GM12878 (cell line): Measurements from ENCODE around the gene GBA3. TPM values are rescaled to one million over a fixed set of nuclear protein-coding genes. Genes with fewer than 3 reads are reported as not detected.

Experiments
- ATAC-seq: fragments of 200-7000 bp; cut with Tn5 transposase; 3 replicates; pipeline ENCODE4 v1.9.1; 2020; ENCODE audit warnings: mild to moderate bottlenecking, moderate library complexity
- BruUV-seq: library from RNA; stranded (reverse); fragments of 400-500 nt; replicated peaks from 2 replicates; lab custom pipeline; 2021; lab: Mats Ljungman, UMichigan
- CTCF ChIA-PET: fragments of 300-600 bp; sonication (Branson Sonifier 250); formaldehyde crosslinking; extraction: SDS; loops from one replicate; lab custom pipeline; 2021; ENCODE audit warnings: inconsistent platforms; lab: Yijun Ruan, JAX
- POLR2A ChIA-PET: fragments of 350-600 bp; formaldehyde crosslinking; extraction: SDS; loops from one replicate; lab custom pipeline; 2021; ENCODE audit warnings: inconsistent platforms; lab: Charles Lee
- RAD21 ChIA-PET: fragments of 300-600 bp; sonication (Branson Sonifier 250); formaldehyde crosslinking; loops from one replicate; lab custom pipeline; 2023; ENCODE audit warnings: antibody characterized with exemption; ENCODE audit not compliant: unreplicated experiment; lab: Charles Lee
- SMC1A ChIA-PET: fragments of 300-600 bp; sonication (Branson Sonifier 250); formaldehyde crosslinking; loops from one replicate; lab custom pipeline; 2023; ENCODE audit not compliant: unreplicated experiment, uncharacterized antibody; lab: Charles Lee
- DNase-seq: peaks from one replicate; pipeline ENCODE4 v3.0.0-alpha.2; 2011; ENCODE audit warnings: low read depth, low spot score
- FAIRE-seq: peaks from 3 replicates; lab custom pipeline; 2011; peaks lifted over from hg19 to GRCh38; lab: Jason Lieb, UNC
- H2AFZ ChIP-seq: 2 replicates; pipeline ENCODE4 v1.6.0; 2011; ENCODE audit warnings: low read depth, low read length, control low read depth; ENCODE audit not compliant: control insufficient read depth
- H3K27ac ChIP-seq: 2 replicates; pipeline ENCODE4 v1.5.1; 2011; ENCODE audit warnings: control low read depth; ENCODE audit not compliant: control insufficient read depth, insufficient read depth
- H3K27me3 ChIP-seq, 2 experiments: replicated peaks in 1 of 2; 2 replicates each; pipeline versions ENCODE4 v1.6.0 to v1.6.1; 2011; ENCODE audit warnings: low read length in 1 of 2; ENCODE audit not compliant: control insufficient read depth in 2 of 2, insufficient read depth in 2 of 2
- H3K36me3 ChIP-seq, 2 experiments: 2 replicates each; pipeline ENCODE4 v1.5.1; 2011; ENCODE audit warnings: low read length in 1 of 2; ENCODE audit not compliant: control insufficient read depth in 2 of 2, insufficient read depth in 2 of 2
- H3K4me1 ChIP-seq: 2 replicates; pipeline ENCODE4 v1.6.1; 2011; ENCODE audit warnings: mild to moderate bottlenecking, low read length, moderate library complexity, mixed read lengths; ENCODE audit not compliant: control insufficient read depth, insufficient read depth
- H3K4me2 ChIP-seq: 2 replicates; pipeline ENCODE4 v1.6.0; 2011; ENCODE audit warnings: control low read depth; ENCODE audit not compliant: control insufficient read depth, insufficient read depth
- H3K4me3 ChIP-seq: fragments of 200-600 bp; sonication (generic); 2 replicates; pipeline ENCODE4 v1.5.1; 2016
- H3K79me2 ChIP-seq: 2 replicates; pipeline ENCODE4 v1.6.0; 2011; ENCODE audit warnings: low read length; ENCODE audit not compliant: control insufficient read depth, insufficient read depth
- H3K9ac ChIP-seq: 2 replicates; pipeline ENCODE4 v1.8.0; 2011; ENCODE audit warnings: low read length, control low read depth, mixed read lengths; ENCODE audit not compliant: control insufficient read depth, insufficient read depth
- H3K9me3 ChIP-seq: replicated peaks from 3 replicates; pipeline ENCODE4 v1.5.1; 2011; ENCODE audit warnings: mild to moderate bottlenecking, low read length; ENCODE audit not compliant: control insufficient read depth, insufficient read depth
- H4K20me1 ChIP-seq: 2 replicates; pipeline ENCODE4 v1.6.0; 2011; ENCODE audit not compliant: control insufficient read depth, insufficient read depth
- BACH1 ChIP-seq: fragments of 450-650 bp; IDR thresholded peaks from 2 replicates; pipeline ENCODE4 v1.6.1; 2017; ENCODE audit warnings: mild to moderate bottlenecking, borderline replicate concordance
- CHD4 ChIP-seq: fragments of 200-600 bp; sonication (generic); IDR thresholded peaks from 2 replicates; pipeline ENCODE4 v1.6.1; 2016; ENCODE audit warnings: mild to moderate bottlenecking
- GATAD2B ChIP-seq: fragments of 450-650 bp; conservative IDR thresholded peaks from 2 replicates; pipeline ENCODE4 v1.6.1; 2017; ENCODE audit warnings: low read depth, mild to moderate bottlenecking, moderate library complexity
- HCFC1 ChIP-seq: fragments of 150-350 bp; IDR thresholded peaks from 2 replicates; pipeline ENCODE4 v1.6.1; 2014; ENCODE audit warnings: low read length
- HDAC2 ChIP-seq: fragments of 200-600 bp; sonication (generic); IDR thresholded peaks from 2 replicates; pipeline ENCODE4 v1.6.1; 2017
- HDAC6 ChIP-seq: fragments of 200-600 bp; sonication (generic); IDR thresholded peaks from one replicate; pipeline ENCODE4 v1.8.0; 2017; ENCODE audit warnings: antibody characterized with exemption; ENCODE audit not compliant: unreplicated experiment
- KAT2A ChIP-seq: conservative IDR thresholded peaks from 2 replicates; pipeline ENCODE4 v1.6.1; 2011; ENCODE audit warnings: low read depth, low read length; ENCODE audit not compliant: control insufficient read depth
- MEF2B ChIP-seq: fragments of 450-650 bp; IDR thresholded peaks from 2 replicates; pipeline ENCODE4 v1.6.1; 2018; ENCODE audit warnings: mild to moderate bottlenecking, moderate library complexity; ENCODE audit not compliant: partially characterized antibody, poor library complexity, severe bottlenecking
- MYB ChIP-seq: fragments of 150-350 bp; IDR thresholded peaks from 2 replicates; pipeline ENCODE4 v1.6.1; 2014; ENCODE audit warnings: mild to moderate bottlenecking, low read depth, low read length, borderline replicate concordance
- PAX8 ChIP-seq: fragments of 450-650 bp; IDR thresholded peaks from 2 replicates; pipeline ENCODE4 v1.6.1; 2017; ENCODE audit warnings: mild to moderate bottlenecking, moderate library complexity
- ZNF217 ChIP-seq: fragments of 450-650 bp; IDR thresholded peaks from 2 replicates; pipeline ENCODE4 v1.6.1; 2017; ENCODE audit warnings: antibody characterized with exemption, mild to moderate bottlenecking
- WGBS: methylation state at CpG from one replicate; pipeline ENCODE4 v1.1.6; 2016; ENCODE audit warnings: low lambda C conversion rate; ENCODE audit not compliant: insufficient replicate concordance, insufficient coverage; ENCODE audit errors: missing lambda C conversion rate; 5-methylcytosine and 5-hydroxymethylcytosine counted together
- in situ Hi-C: fragments of 300-500 bp; cut with MboI; formaldehyde crosslinking; loops from 9 replicates; pipeline ENCODE4 v1.14.3; 2018; ENCODE audit warnings: mixed read lengths
- intact Hi-C: fragments of 100-400 bp; cut with micrococcal nuclease; formaldehyde crosslinking; loops from one replicate; pipeline ENCODE4 v1.14.2; 2022; ENCODE audit not compliant: unreplicated experiment
- polyA plus RNA-seq, 11 experiments: library from polyadenylated mRNA; depleted of rRNA in 4 of 11; unstranded in 6 of 11; stranded (reverse) in 5 of 11; fragments of >200 nt; fragmentation: Nextera tagmentation in 4 of 11; fragmentation: Illumina TruSeq in 1 of 11; extraction: Ambion mirVana in 4 of 11; extraction: Trizol in 1 of 11; gene quantifications; 1 replicate in 1 of 11; 2 replicates in 10 of 11; pipeline versions ENCODE4 v1.2.1 to v1.2.3, GENCODE V29; 2011 to 2016; ENCODE audit warnings: inconsistent platforms in 2 of 11, missing spikeins in 2 of 11, low read depth in 1 of 11
- total RNA-seq, 4 experiments: library from RNA; depleted of rRNA in 3 of 4; stranded (reverse); fragments of >200 nt in 3 of 4; fragmentation: Illumina TruSeq in 1 of 4; extraction: Trizol in 1 of 4; gene quantifications; 2 replicates each; pipeline versions ENCODE4 v1.2.1 to v1.2.3, GENCODE V29; 2013 to 2021
- TF ChIP-seq, protein P1 (sequence below): fragments of 450-650 bp; IDR thresholded peaks from 2 replicates; pipeline ENCODE4 v1.6.1; 2017; ENCODE audit warnings: antibody characterized with exemption, mild to moderate bottlenecking, moderate library complexity
- TF ChIP-seq, protein P2 (sequence below): fragments of 450-650 bp; formaldehyde crosslinking; IDR thresholded peaks from 2 replicates; pipeline ENCODE4 v1.4.0; 2020; ENCODE audit warnings: mild to moderate bottlenecking, moderate library complexity

GBA3 gene
- total and polyA plus RNA-seq, 10 of the 15 experiments (the other 5 are each of a cell fraction or from before 2014, with no cell fraction given) = 0.10 to 7.2 (median 0.27) TPM

DNA sequence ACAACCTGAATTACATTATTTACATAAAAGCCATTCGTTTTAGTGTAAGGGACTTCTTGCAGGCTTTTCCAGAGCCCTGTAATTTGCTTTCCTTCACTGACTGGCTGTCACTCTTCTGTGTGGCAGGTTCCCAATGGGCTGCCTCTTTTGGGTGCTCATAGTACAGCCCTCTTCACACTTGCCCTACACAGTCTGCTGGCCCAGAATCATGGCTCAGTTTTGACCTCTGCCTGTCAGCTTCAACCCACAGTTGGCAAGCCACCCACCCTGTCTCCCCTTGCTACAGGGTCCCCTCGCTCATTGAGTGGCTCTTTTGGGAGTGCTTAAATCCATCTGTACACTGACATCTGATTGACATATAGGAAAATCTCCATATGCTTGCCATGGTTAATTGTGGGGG is 97.9 kb downstream of the GBA3 start:
- DNase-seq (no peak), ATAC-seq (no peak), FAIRE-seq (no peak)
- in situ Hi-C loops = no loop called here
- Histone ChIP-seq H3K27me3 (no peaks in the 10 kb centered on the region), H3K4me3 (no peak overlapping the region), H3K9ac (no peak overlapping the region), H3K9me3 (no peaks in the 10 kb centered on the region), H3K4me1 (no peaks in the 10 kb centered on the region), H3K36me3 (no peaks in the 10 kb centered on the region), H4K20me1 (no peaks in the 10 kb centered on the region), H3K79me2 (no peaks in the 10 kb centered on the region), H3K4me2 (no peak overlapping the region), H3K27ac (no peak overlapping the region), H2AFZ (no peak overlapping the region)
- BruUV-seq = no TSS peak
- SMC1A ChIA-PET = no interaction called here
- 9% methylated on average over 2 of the region's 2 CpGs for WGBS
- TF ChIP-seq GATAD2B = no peak
- TF ChIP-seq MYB = no peak
- no peak for TF ChIP-seq HDAC6
- TF ChIP-seq, protein P1, sequence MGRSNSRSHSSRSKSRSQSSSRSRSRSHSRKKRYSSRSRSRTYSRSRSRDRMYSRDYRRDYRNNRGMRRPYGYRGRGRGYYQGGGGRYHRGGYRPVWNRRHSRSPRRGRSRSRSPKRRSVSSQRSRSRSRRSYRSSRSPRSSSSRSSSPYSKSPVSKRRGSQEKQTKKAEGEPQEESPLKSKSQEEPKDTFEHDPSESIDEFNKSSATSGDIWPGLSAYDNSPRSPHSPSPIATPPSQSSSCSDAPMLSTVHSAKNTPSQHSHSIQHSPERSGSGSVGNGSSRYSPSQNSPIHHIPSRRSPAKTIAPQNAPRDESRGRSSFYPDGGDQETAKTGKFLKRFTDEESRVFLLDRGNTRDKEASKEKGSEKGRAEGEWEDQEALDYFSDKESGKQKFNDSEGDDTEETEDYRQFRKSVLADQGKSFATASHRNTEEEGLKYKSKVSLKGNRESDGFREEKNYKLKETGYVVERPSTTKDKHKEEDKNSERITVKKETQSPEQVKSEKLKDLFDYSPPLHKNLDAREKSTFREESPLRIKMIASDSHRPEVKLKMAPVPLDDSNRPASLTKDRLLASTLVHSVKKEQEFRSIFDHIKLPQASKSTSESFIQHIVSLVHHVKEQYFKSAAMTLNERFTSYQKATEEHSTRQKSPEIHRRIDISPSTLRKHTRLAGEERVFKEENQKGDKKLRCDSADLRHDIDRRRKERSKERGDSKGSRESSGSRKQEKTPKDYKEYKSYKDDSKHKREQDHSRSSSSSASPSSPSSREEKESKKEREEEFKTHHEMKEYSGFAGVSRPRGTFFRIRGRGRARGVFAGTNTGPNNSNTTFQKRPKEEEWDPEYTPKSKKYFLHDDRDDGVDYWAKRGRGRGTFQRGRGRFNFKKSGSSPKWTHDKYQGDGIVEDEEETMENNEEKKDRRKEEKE = no peak
- RAD21 ChIA-PET = no interaction called here
- POLR2A ChIA-PET = no interaction called here
- intact Hi-C loops = no loop called here
- CTCF ChIA-PET = no interaction called here

DNA sequence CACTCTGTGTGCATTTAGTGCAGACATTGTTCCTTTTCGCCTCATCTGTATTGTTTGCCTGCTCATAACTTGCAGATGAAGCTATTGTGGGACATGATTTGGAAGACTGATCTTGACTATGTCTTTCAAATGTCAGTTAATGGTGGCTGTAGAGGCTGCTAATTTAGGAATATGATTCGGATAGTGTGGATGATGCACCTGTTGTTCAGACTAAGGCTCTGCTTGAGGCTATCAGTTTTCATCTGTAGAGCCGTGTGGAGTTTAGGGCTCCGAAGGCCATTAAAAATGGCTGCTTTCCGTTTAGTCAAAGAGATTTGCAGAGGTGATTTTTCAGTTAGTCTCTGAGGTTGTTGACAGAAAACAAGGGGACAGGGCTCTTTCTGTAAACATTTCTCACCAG is 102.0 kb downstream of the GBA3 start:
- Histone ChIP-seq H3K79me2 (no peaks in the 10 kb centered on the region), H2AFZ (no peak overlapping the region), H4K20me1 (no peaks in the 10 kb centered on the region), H3K9me3 (no peaks in the 10 kb centered on the region), H3K4me1 (no peaks in the 10 kb centered on the region), H3K27me3 (no peaks in the 10 kb centered on the region), H3K4me3 (no peak overlapping the region), H3K36me3 (no peaks in the 10 kb centered on the region), H3K4me2 (no peak overlapping the region), H3K9ac (no peak overlapping the region), H3K27ac (no peak overlapping the region)
- ChIA-PET POLR2A (no interaction called here), CTCF (interaction anchor here (1.0 kb wide), 2 partner anchors 32 to 61 kb away, joined by 3 read pairs; no protein-coding TSS in a partner anchor), SMC1A (interaction anchor here (1.3 to 1.5 kb wide), 2 partner anchors 9 to 17 kb away, joined by 3 to 4 read pairs; no protein-coding TSS in a partner anchor), RAD21 (no interaction called here)
- no TSS peak for BruUV-seq
- ATAC-seq (no peak), FAIRE-seq (no peak), DNase-seq (no peak)
- intact Hi-C loops (no loop called here), in situ Hi-C loops (no loop called here)
- WGBS = 39% methylated on average over 5 of the region's 5 CpGs
- TF ChIP-seq HCFC1 (no peak), PAX8 (no peak), ZNF217 (no peak), CHD4 (no peak), BACH1 (no peak), MEF2B (no peak), KAT2A (no peak), HDAC2 (no peak)
- TF ChIP-seq, protein P2, sequence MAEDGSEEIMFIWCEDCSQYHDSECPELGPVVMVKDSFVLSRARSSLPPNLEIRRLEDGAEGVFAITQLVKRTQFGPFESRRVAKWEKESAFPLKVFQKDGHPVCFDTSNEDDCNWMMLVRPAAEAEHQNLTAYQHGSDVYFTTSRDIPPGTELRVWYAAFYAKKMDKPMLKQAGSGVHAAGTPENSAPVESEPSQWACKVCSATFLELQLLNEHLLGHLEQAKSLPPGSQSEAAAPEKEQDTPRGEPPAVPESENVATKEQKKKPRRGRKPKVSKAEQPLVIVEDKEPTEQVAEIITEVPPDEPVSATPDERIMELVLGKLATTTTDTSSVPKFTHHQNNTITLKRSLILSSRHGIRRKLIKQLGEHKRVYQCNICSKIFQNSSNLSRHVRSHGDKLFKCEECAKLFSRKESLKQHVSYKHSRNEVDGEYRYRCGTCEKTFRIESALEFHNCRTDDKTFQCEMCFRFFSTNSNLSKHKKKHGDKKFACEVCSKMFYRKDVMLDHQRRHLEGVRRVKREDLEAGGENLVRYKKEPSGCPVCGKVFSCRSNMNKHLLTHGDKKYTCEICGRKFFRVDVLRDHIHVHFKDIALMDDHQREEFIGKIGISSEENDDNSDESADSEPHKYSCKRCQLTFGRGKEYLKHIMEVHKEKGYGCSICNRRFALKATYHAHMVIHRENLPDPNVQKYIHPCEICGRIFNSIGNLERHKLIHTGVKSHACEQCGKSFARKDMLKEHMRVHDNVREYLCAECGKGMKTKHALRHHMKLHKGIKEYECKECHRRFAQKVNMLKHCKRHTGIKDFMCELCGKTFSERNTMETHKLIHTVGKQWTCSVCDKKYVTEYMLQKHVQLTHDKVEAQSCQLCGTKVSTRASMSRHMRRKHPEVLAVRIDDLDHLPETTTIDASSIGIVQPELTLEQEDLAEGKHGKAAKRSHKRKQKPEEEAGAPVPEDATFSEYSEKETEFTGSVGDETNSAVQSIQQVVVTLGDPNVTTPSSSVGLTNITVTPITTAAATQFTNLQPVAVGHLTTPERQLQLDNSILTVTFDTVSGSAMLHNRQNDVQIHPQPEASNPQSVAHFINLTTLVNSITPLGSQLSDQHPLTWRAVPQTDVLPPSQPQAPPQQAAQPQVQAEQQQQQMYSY (CRISPR knock-in tag) = no peak
